Stomach (tissue), 9 donors: ENCODE measurements around the gene MST1R. TPM values are rescaled to one million over a fixed set of nuclear protein-coding genes. Genes with fewer than 3 reads are reported as not detected.
"Not testable (repeated sequence)": the region's sequence is repeated elsewhere in the genome, so short reads cannot be mapped to it uniquely, and the experiment has no call there.

Experiments used
- DNase-seq, 2 donors: peaks; one replicate each; pipeline versions ENCODE4 v3.0.0 to v3.0.0-alpha.2; 2013 to 2019
- H3K27ac ChIP-seq, 5 donors: fragments of 200-600 bp in 4 of 5; sonication (generic) in 4 of 5; one replicate each; pipeline ENCODE4 v1.5.1; 2013 to 2019; ENCODE audit warnings: mild to moderate bottlenecking in 1 of 5, moderate library complexity in 1 of 5
- H3K27me3 ChIP-seq, 3 donors: fragments of 200-600 bp; sonication (generic); one replicate each; pipeline ENCODE4 v1.5.1; 2017 to 2019; ENCODE audit warnings: mixed run types in 1 of 3
- H3K36me3 ChIP-seq, 4 donors: fragments of 200-600 bp; sonication (generic); 1 replicate in 3 of 4; 2 replicates in 1 of 4; pipeline ENCODE4 v1.5.1; 2016 to 2019
- H3K4me1 ChIP-seq, 4 donors: fragments of 200-600 bp; sonication (generic); one replicate each; pipeline ENCODE4 v1.5.1; 2016 to 2019
- H3K4me3 ChIP-seq, 4 donors: fragments of 200-600 bp; sonication (generic) in 3 of 4; one replicate each; pipeline ENCODE4 v1.5.1; 2016 to 2019; ENCODE audit warnings: mild to moderate bottlenecking in 1 of 4
- H3K9me3 ChIP-seq, 4 donors: fragments of 200-600 bp; sonication (generic); one replicate each; pipeline ENCODE4 v1.5.1; 2016 to 2019
- CTCF ChIP-seq, 7 experiments: fragments of 450-650 bp in 4 of 7; fragments of 200-600 bp in 3 of 7; sonication (generic) in 3 of 7; IDR thresholded peaks; one replicate each; pipeline ENCODE4 v1.5.1; 2016 to 2019; ENCODE audit warnings: antibody characterized with exemption in 7 of 7, control low read depth in 2 of 7, mild to moderate bottlenecking in 1 of 7
- EP300 ChIP-seq: sonication (generic); formaldehyde crosslinking; IDR thresholded peaks from one replicate; pipeline ENCODE4 v1.6.1; 2017; ENCODE audit warnings: antibody characterized with exemption
- POLR2A ChIP-seq, 4 donors: fragments of 450-650 bp; IDR thresholded peaks; one replicate each; pipeline ENCODE4 v1.6.1; 2016; ENCODE audit warnings: antibody characterized with exemption in 4 of 4, control low read depth in 2 of 4, mild to moderate bottlenecking in 1 of 4, moderate library complexity in 1 of 4
- POLR2AphosphoS5 ChIP-seq, 3 donors: sonication (generic); formaldehyde crosslinking; IDR thresholded peaks; one replicate each; pipeline ENCODE4 v1.6.1; 2016; ENCODE audit warnings: antibody characterized with exemption in 3 of 3
- WGBS, 5 donors: extraction: QIAGEN DNeasy Blood & Tissue Kit in 3 of 5; methylation state at CpG; one replicate each; pipeline versions ENCODE4 v1.1.5 to v1.1.7; 2013 to 2018; 5-methylcytosine and 5-hydroxymethylcytosine counted together
- intact Hi-C: fragments of 100-400 bp; cut with DNase I; formaldehyde crosslinking; loops from one replicate; pipeline ENCODE4 v1.15.1; 2023; ENCODE audit warnings: low total_unique reads
- polyA plus RNA-seq, 3 donors: library from polyadenylated mRNA; stranded (reverse); fragments of 200-250 nt; gene quantifications; one replicate each; pipeline ENCODE4 v1.2.3, GENCODE V29; 2013
- total RNA-seq, 5 donors: library from RNA; depleted of rRNA; stranded (reverse); fragments of >200 nt; gene quantifications; one replicate each; pipeline versions ENCODE4 v1.1.0 to v1.2.3, GENCODE V29; 2014 to 2016
- donor health status: healthy with polysubstance abuse.
- donor health status: Bipolar disorder and iron deficiency.
- donor health status: healthy.

Gene MST1R
- total and polyA plus RNA-seq, 8 donors: 15.9 to 386 (median 76.7) TPM

- no peaks in the 10 kb centered on the region for H3K27me3 ChIP-seq
- H3K27ac ChIP-seq: no peak overlapping the region
Observed at GRCh38 chr3:49927798-49928197, 24.1 kb upstream of the MST1R start.

GRCh38 chr3:49926117-49926728 lies 22.6 kb upstream of the MST1R start:
- intact Hi-C loops: no loop called here
- WGBS, 5 donors: 69 to 87% (median 76%) methylated on average over 4 of the region's 4 CpGs
- H3K27me3 ChIP-seq: no peaks in the 10 kb centered on the region
- TF ChIP-seq POLR2A (IDR thresholded peaks at IDR 0.05) (no peak), CTCF (IDR thresholded peaks at IDR 0.05) (no peak), POLR2AphosphoS5 (IDR thresholded peaks at IDR 0.05) (no peak), EP300 (no peak)
- H3K9me3 ChIP-seq: no peaks in the 10 kb centered on the region
- peak overlapping the region in 1 of 5 donors; percentile 12 for H3K27ac ChIP-seq
- H3K4me3 ChIP-seq: no peak overlapping the region
- peaks cover 0 to 16% (median 6%) of the 10 kb centered on the region in 4 donors for H3K36me3 ChIP-seq
- H3K4me1 ChIP-seq: peaks cover 11 to 39% (median 23%) of the 10 kb centered on the region in 4 donors
- no peak for DNase-seq

More at GRCh38 chr3:49927798-49928197, 24.1 kb upstream of the MST1R start:
- Histone ChIP-seq H3K4me3 (no peak overlapping the region), H3K9me3 (no peaks in the 10 kb centered on the region), H3K4me1 (peaks cover 11 to 39% (median 23%) of the 10 kb centered on the region in 4 donors), H3K36me3 (peaks cover 0 to 10% (median 6%) of the 10 kb centered on the region in 4 donors)
- WGBS, 5 donors: 90 to 94% (median 93%) methylated on average over 5 of the region's 5 CpGs
- no peak for DNase-seq
- no peak for TF ChIP-seq POLR2A (IDR thresholded peaks at IDR 0.05)
- TF ChIP-seq CTCF (IDR thresholded peaks at IDR 0.05): no peak
- no peak for TF ChIP-seq EP300
- TF ChIP-seq POLR2AphosphoS5 (IDR thresholded peaks at IDR 0.05): no peak
- intact Hi-C loops: no loop called here

GRCh38 chr3:49925485-49925884 lies 21.8 kb upstream of the MST1R start:
- TF ChIP-seq POLR2AphosphoS5 (IDR thresholded peaks at IDR 0.05) (no peak), EP300 (no peak), CTCF (IDR thresholded peaks at IDR 0.05) (no peak), POLR2A (IDR thresholded peaks at IDR 0.05) (no peak)
- H3K4me1 ChIP-seq: peaks cover 10 to 36% (median 20%) of the 10 kb centered on the region in 4 donors
- no peak overlapping the region for H3K4me3 ChIP-seq
- intact Hi-C loops: no loop called here
- peaks cover 0 to 16% (median 8%) of the 10 kb centered on the region in 4 donors for H3K36me3 ChIP-seq
- H3K9me3 ChIP-seq: no peaks in the 10 kb centered on the region
- H3K27ac ChIP-seq: peak overlapping the region in 1 of 5 donors; percentile 12
- 86 to 93% (median 90%) methylated on average over 2 of the region's 2 CpGs for WGBS, 5 donors
- H3K27me3 ChIP-seq: no peaks in the 10 kb centered on the region
- DNase-seq: no peak

- TF ChIP-seq CTCF (IDR thresholded peaks at IDR 0.05) (no peak), POLR2AphosphoS5 (IDR thresholded peaks at IDR 0.05) (no peak), POLR2A (IDR thresholded peaks at IDR 0.05) (no peak), EP300 (no peak)
- intact Hi-C loops: no loop called here
- DNase-seq: no peak
- H3K9me3 ChIP-seq: no peaks in the 10 kb centered on the region
- 56 to 88% (median 84%) methylated on average over 2 of the region's 2 CpGs for WGBS, 5 donors
- H3K27ac ChIP-seq: no peak overlapping the region
- H3K27me3 ChIP-seq: no peaks in the 10 kb centered on the region
- peaks cover 0 to 20% (median 8%) of the 10 kb centered on the region in 4 donors for H3K36me3 ChIP-seq
- peaks cover 7 to 28% (median 12%) of the 10 kb centered on the region in 4 donors for H3K4me1 ChIP-seq
- H3K4me3 ChIP-seq: no peak overlapping the region
Observed at GRCh38 chr3:49924683-49925082, 21.0 kb upstream of the MST1R start.

- Histone ChIP-seq H3K36me3 (peaks cover 0 to 14% (median 3%) of the 10 kb centered on the region in 4 donors), H3K4me1 (peaks cover 0 to 16% (median 6%) of the 10 kb centered on the region in 4 donors)
- H3K9me3 ChIP-seq, H3K4me3 ChIP-seq, H3K27ac ChIP-seq, DNase-seq, H3K27me3 ChIP-seq, intact Hi-C loops: not testable (repeated sequence)
- WGBS, 5 donors: 84 to 97% (median 93%) methylated on average over 19 of the region's 19 CpGs
Observed at GRCh38 chr3:49917806-49918590, 14.3 kb upstream of the MST1R start.
